ENCODE measurements around the gene DPP6. TPM values are rescaled to one million over a fixed set of nuclear protein-coding genes. Genes with fewer than 3 reads are reported as not detected.

DPP6 gene
- total and polyA plus RNA-seq, 9 donors: 3.3 to 11.5 (median 4.7) TPM

DNA sequence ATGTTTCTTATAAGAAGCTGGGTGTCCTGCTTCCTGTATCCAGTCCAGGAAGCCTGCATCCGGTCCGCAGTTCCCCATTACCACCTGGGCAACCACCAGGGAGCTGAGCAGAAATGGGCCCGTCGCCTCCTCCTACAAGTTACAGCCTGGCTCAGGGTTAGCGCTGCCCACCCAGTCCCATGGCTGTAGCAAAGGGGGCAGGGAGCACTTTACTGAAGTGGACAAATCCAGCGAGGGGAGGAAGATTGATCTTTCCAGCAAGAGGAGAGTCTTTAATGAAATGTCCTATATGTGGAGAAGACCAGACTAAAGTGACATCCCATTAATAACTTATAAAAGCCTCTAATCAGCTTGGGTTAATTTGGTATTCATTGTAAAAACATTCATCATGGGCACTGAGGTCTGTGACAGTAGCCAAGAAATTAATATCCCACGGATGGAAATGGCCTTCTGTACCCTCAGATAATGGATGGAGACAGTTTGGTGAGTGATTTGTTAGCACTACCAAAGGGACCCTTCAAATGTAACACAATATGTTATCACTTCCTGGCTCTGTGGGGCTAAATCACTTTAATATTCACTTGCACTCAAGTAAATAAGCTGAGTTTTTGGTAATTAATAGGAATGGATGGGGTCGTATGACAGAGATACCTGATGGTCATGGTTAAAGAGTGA is 627.3 kb downstream of the DPP6 start:
- no peak for DNase-seq
- Histone ChIP-seq H3K4me1 (ENCODE audit: control insufficient read depth, insufficient read depth, low read length) (no peaks in the 10 kb centered on the region), H3K9me3 (replicated peaks; ENCODE audit: control insufficient read depth, low read depth, low read length) (peaks cover 2% of the 10 kb centered on the region), H3K4me3 (ENCODE audit: low read length) (no peak overlapping the region), H3K36me3 (ENCODE audit: control insufficient read depth, insufficient read depth, low read length) (no peaks in the 10 kb centered on the region), H3K27ac (ENCODE audit: low read length) (no peak overlapping the region), H3K27me3 (ENCODE audit: control insufficient read depth, insufficient read depth, low read length) (no peaks in the 10 kb centered on the region)
- WGBS (ENCODE audit: insufficient coverage): no CpG with 5 or more reads among the region's 8 CpGs

DNA sequence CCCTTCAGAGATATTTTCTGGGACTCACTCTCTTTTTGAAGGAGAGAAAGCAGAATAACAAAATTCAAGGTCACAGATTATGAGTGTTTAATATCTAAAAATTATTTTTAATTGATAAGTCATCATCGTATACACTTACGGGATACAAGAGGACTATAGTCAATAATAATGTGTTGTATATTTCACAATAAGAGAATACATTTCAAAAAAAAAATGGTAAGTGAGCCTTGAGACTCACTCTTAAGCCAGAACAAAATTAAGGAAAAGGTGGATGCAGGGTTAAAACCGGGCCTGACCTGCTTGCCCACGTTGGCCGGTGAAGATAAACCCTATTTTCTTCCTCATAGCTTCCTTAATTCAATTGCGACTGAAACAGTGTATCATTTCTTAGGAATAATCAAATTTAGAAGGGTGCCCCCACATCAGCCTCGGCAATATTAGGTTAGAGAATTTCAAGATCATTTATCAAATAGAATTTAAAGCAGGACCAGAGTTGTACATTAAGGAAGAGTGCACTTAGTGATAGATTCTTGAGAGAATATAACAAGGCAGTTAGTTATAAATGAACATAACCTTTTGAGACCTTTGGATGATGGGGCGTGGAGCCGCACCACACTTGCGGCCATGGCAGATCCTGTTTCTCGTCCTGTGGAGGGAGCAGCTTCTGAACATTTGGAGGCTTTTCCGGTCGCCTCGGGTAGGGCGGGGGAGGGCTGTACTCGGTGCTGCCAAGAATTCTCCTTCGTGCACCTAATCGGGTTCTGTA is 628.9 kb downstream of the DPP6 start:
- WGBS (ENCODE audit: insufficient coverage): 48% methylated on average over 3 of the region's 18 CpGs
- no peak for DNase-seq
- no peaks in the 10 kb centered on the region for H3K36me3 ChIP-seq (ENCODE audit: control insufficient read depth, insufficient read depth, low read length)
- H3K4me3 ChIP-seq (ENCODE audit: low read length): no peak overlapping the region
- peaks cover 2% of the 10 kb centered on the region for H3K9me3 ChIP-seq (replicated peaks; ENCODE audit: control insufficient read depth, low read depth, low read length)
- no peaks in the 10 kb centered on the region for H3K27me3 ChIP-seq (ENCODE audit: control insufficient read depth, insufficient read depth, low read length)
- H3K4me1 ChIP-seq (ENCODE audit: control insufficient read depth, insufficient read depth, low read length): peaks cover 3% of the 10 kb centered on the region
- H3K27ac ChIP-seq (ENCODE audit: low read length): no peak overlapping the region

DNA sequence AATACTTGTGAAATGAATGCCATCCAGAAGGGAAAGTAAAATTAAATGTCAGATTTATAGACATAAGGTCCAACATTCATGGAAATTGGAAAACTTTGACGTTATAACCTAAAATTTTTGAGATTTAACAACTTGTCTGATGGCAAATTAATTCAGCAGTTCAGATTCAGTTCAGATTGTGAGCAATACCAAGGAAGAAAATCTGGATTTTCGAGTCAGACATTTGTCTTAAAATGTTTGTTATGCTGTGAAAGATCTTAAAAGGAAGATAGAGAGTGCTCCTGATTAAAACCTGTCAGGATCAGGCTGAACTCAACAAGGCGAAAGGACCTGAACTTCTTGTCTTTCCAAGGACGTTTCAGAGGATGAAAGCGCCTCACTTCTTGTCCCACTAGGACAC is 629.8 kb downstream of the DPP6 start:
- DNase-seq: no peak
- peaks cover 6% of the 10 kb centered on the region for H3K4me1 ChIP-seq (ENCODE audit: control insufficient read depth, insufficient read depth, low read length)

DNA sequence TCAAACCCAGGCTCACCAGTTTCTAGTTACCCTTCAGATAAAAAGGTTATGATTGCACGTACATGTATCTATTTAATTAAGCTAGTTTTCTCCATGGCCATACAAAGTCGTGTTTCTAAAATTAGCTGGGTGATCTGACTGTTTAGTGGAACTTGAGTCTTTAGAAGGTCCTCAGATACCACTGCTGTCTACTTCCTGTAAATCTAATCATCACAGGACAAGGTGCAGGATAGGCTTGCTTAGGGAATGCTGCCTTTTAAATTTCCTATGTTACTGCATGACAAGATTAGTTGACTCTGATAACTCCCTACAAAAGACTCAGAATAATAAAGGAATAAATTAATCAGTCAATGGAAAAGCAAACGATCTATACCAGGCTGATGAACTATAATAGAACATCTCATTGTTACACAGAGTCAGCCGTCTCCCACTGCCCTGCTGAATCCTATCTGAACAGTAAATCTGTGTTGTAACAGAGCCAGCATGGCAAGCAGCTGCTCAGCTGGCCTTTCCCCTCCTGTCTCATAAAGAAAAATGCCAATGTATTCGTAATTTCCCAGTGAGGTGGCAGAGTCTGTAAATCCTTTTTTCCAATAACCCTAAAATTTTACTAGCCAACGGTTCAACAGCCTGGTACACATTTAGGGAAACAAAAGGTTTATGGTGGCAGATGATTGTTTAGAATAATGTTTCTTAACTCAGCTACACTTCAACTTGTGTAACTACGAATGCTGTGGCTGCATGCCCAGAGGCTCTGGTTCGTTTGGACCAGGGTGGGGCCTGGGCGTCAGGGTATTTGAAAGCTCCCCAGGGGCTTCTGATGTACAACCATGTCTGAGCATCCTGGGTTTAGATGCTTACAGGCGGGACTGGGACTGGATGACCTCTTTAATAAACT is 632.7 kb downstream of the DPP6 start:
- DNase-seq: peak; percentile 64
- Histone ChIP-seq H3K27ac (ENCODE audit: low read length) (no peak overlapping the region), H3K4me3 (ENCODE audit: low read length) (no peak overlapping the region)

More for the DNA sequence above, 629.8 kb downstream of the DPP6 start:
- H3K36me3 ChIP-seq (ENCODE audit: control insufficient read depth, insufficient read depth, low read length): no peaks in the 10 kb centered on the region
- WGBS (ENCODE audit: insufficient coverage): 77% methylated on average over 4 of the region's 5 CpGs
- H3K27me3 ChIP-seq (ENCODE audit: control insufficient read depth, insufficient read depth, low read length): no peaks in the 10 kb centered on the region
- H3K9me3 ChIP-seq (replicated peaks; ENCODE audit: control insufficient read depth, low read depth, low read length): peaks cover 2% of the 10 kb centered on the region
- H3K27ac ChIP-seq (ENCODE audit: low read length): no peak overlapping the region
- H3K4me3 ChIP-seq (ENCODE audit: low read length): no peak overlapping the region

DNA sequence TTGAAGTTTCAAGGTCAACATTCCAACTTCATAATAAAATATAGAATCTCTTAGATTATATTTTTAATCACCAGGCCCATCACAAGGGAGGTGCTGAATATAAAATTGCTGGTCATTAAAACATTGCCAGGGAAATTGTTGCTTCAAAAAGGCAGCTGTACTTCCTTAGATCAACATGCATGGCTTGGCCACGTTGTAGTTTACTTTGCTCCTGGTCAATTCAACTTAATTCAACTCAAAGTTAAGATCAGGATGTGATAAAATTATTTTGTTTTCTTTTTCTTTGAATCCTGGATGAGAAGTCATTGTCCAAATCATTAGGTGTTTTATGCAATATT is 633.3 kb downstream of the DPP6 start:
- H3K9me3 ChIP-seq (replicated peaks; ENCODE audit: control insufficient read depth, low read depth, low read length): no peaks in the 10 kb centered on the region
- WGBS (ENCODE audit: insufficient coverage): no CpG with 5 or more reads among the region's 1 CpG
- H3K4me1 ChIP-seq (ENCODE audit: control insufficient read depth, insufficient read depth, low read length): peaks cover 6% of the 10 kb centered on the region
- H3K27ac ChIP-seq (ENCODE audit: low read length): no peak overlapping the region
- no peak for DNase-seq
- no peaks in the 10 kb centered on the region for H3K36me3 ChIP-seq (ENCODE audit: control insufficient read depth, insufficient read depth, low read length)
- H3K27me3 ChIP-seq (ENCODE audit: control insufficient read depth, insufficient read depth, low read length): no peaks in the 10 kb centered on the region
- no peak overlapping the region for H3K4me3 ChIP-seq (ENCODE audit: low read length)

More for the DNA sequence above, 632.7 kb downstream of the DPP6 start:
- Histone ChIP-seq H3K27me3 (ENCODE audit: control insufficient read depth, insufficient read depth, low read length) (no peaks in the 10 kb centered on the region), H3K9me3 (replicated peaks; ENCODE audit: control insufficient read depth, low read depth, low read length) (no peaks in the 10 kb centered on the region), H3K4me1 (ENCODE audit: control insufficient read depth, insufficient read depth, low read length) (peaks cover 6% of the 10 kb centered on the region), H3K36me3 (ENCODE audit: control insufficient read depth, insufficient read depth, low read length) (no peaks in the 10 kb centered on the region)
- WGBS (ENCODE audit: insufficient coverage): 13% methylated on average over 3 of the region's 10 CpGs

DNA sequence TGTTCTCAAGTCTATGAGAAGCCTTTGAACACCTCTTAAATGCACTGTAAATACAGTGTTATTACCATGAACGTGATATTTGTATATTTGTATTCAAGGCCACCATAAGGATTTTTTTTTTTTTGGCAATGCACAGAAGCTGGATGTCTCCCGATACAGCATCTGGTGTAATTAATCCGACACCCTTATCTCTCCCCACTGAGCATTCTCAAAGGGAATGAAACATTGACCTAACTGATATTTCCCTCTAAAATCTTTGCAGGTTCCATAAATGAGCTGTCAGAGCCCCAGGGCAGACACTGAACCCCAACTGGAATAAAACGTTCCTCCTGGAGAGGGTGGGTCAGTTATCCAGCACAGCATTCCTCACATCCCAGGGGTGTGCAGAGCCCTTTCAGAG is 634.1 kb downstream of the DPP6 start:
- no peak overlapping the region for H3K4me3 ChIP-seq (ENCODE audit: low read length)
- 20% methylated on average over 1 of the region's 4 CpGs for WGBS (ENCODE audit: insufficient coverage)
- no peaks in the 10 kb centered on the region for H3K36me3 ChIP-seq (ENCODE audit: control insufficient read depth, insufficient read depth, low read length)
- H3K27ac ChIP-seq (ENCODE audit: low read length): no peak overlapping the region
- no peak for DNase-seq
- H3K9me3 ChIP-seq (replicated peaks; ENCODE audit: control insufficient read depth, low read depth, low read length): no peaks in the 10 kb centered on the region
- no peaks in the 10 kb centered on the region for H3K27me3 ChIP-seq (ENCODE audit: control insufficient read depth, insufficient read depth, low read length)
- H3K4me1 ChIP-seq (ENCODE audit: control insufficient read depth, insufficient read depth, low read length): peaks cover 6% of the 10 kb centered on the region

DNA sequence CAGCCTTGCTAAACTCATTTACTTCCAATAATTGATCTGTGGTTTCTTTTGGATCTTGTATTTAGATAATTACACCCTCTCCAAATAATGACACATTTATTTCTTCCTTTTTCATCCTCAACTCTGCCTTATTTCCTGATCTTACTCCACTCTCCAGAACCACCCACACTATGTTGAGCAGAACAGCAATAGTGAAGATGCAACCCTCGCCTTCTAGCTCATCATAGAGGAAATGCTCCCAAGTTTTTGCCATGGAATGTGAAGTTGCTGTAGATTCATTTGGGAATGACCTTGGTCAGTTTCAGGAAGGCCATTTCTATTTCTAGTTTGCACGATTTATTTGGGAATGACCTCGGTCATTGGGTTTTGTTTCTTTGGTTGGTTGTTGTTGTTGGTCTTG is 636.8 kb downstream of the DPP6 start:
- Histone ChIP-seq H3K36me3 (ENCODE audit: control insufficient read depth, insufficient read depth, low read length) (no peaks in the 10 kb centered on the region), H3K4me3 (ENCODE audit: low read length) (no peak overlapping the region), H3K27me3 (ENCODE audit: control insufficient read depth, insufficient read depth, low read length) (no peaks in the 10 kb centered on the region), H3K9me3 (replicated peaks; ENCODE audit: control insufficient read depth, low read depth, low read length) (no peaks in the 10 kb centered on the region), H3K27ac (ENCODE audit: low read length) (no peak overlapping the region), H3K4me1 (ENCODE audit: control insufficient read depth, insufficient read depth, low read length) (peaks cover 9% of the 10 kb centered on the region)
- DNase-seq: no peak
- WGBS (ENCODE audit: insufficient coverage): 89% methylated on average over 2 of the region's 3 CpGs

DNA sequence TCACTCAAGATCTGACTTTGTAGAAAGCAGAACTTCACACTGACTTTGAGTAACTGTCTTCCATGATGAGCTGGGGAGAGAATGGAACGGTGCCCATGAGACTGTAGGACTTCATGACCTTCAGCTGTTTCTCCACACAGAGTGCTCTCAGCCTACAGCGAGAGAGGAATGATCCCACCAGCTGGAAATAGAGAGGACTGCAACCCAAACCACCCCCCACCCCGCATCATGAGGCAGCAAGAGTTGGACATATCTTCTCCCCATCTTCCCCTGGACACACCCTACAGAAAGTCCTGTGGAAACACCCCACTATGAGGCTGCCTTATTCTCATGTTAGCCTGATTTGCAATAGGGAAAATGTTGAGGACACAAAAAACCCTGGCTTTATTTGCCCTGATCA is 638.2 kb downstream of the DPP6 start:
- Histone ChIP-seq H3K27me3 (ENCODE audit: control insufficient read depth, insufficient read depth, low read length) (no peaks in the 10 kb centered on the region), H3K27ac (ENCODE audit: low read length) (no peak overlapping the region), H3K36me3 (ENCODE audit: control insufficient read depth, insufficient read depth, low read length) (no peaks in the 10 kb centered on the region), H3K4me3 (ENCODE audit: low read length) (no peak overlapping the region), H3K4me1 (ENCODE audit: control insufficient read depth, insufficient read depth, low read length) (peaks cover 6% of the 10 kb centered on the region), H3K9me3 (replicated peaks; ENCODE audit: control insufficient read depth, low read depth, low read length) (no peaks in the 10 kb centered on the region)
- WGBS (ENCODE audit: insufficient coverage): 60% methylated on average over 1 of the region's 3 CpGs
- no peak for DNase-seq

DNA sequence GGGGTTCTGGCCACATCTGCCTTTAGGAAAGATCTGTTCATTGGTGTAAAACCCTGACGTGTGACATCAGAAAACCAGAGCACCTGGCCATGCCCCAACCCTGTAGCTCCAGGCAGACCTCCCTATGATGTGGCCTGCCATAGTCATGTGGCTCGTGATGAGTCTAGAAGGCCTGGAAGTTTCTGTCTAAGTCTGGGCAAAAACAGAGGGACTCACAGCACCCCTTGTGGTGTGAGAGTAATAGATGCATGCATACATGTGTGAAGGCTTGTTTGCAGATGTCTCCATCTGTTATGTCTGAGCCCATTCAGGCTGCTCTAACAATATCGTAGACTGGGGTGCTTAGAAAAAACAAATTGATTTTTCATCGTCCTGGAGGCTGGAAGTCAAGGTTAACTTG is 641.5 kb downstream of the DPP6 start:
- peaks cover under 1% of the 10 kb centered on the region for H3K27me3 ChIP-seq (ENCODE audit: control insufficient read depth, insufficient read depth, low read length)
- no peaks in the 10 kb centered on the region for H3K9me3 ChIP-seq (replicated peaks; ENCODE audit: control insufficient read depth, low read depth, low read length)
- H3K27ac ChIP-seq (ENCODE audit: low read length): no peak overlapping the region
- no peak overlapping the region for H3K4me3 ChIP-seq (ENCODE audit: low read length)
- no peak for DNase-seq
- H3K4me1 ChIP-seq (ENCODE audit: control insufficient read depth, insufficient read depth, low read length): peaks cover 3% of the 10 kb centered on the region
- WGBS (ENCODE audit: insufficient coverage): 53% methylated on average over 2 of the region's 4 CpGs
- no peaks in the 10 kb centered on the region for H3K36me3 ChIP-seq (ENCODE audit: control insufficient read depth, insufficient read depth, low read length)

DNA sequence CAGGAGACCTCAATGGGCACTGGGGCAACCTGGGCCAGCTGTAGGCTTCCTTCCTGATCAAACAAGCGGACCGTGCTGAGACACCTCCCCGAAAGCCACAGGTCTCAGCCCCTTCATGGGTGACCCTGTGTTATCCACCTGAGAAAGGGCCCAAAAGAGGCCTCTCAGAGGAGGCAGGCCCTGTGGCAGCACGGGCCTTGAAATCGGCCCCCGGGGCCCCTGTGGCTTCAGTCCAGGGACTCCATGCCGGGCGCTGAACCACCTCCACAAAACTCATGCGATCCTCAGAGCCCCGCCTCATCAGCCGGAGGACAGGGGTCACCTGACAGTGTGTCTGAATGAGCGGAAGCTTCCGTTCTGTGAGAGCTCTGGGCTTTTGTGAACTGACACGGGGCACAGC is 643.6 kb downstream of the DPP6 start:
- 82% methylated on average over 14 of the region's 14 CpGs for WGBS (ENCODE audit: insufficient coverage)
- Histone ChIP-seq H3K27me3 (ENCODE audit: control insufficient read depth, insufficient read depth, low read length) (peaks cover 2% of the 10 kb centered on the region), H3K4me1 (ENCODE audit: control insufficient read depth, insufficient read depth, low read length) (peaks cover 3% of the 10 kb centered on the region), H3K36me3 (ENCODE audit: control insufficient read depth, insufficient read depth, low read length) (no peaks in the 10 kb centered on the region), H3K27ac (ENCODE audit: low read length) (no peak overlapping the region), H3K4me3 (ENCODE audit: low read length) (no peak overlapping the region), H3K9me3 (replicated peaks; ENCODE audit: control insufficient read depth, low read depth, low read length) (no peaks in the 10 kb centered on the region)
- no peak for DNase-seq
